D721Med (cell line): ENCODE measurements around the gene ZNF135.

Experiments used
- DNase-seq: peaks from one replicate; pipeline ENCODE4 v3.0.0; 2011; ENCODE audit warnings: low spot score; ENCODE audit not compliant: insufficient read length
- FAIRE-seq: peaks from 2 replicates; lab custom pipeline; 2011; peaks lifted over from hg19 to GRCh38; lab: Jason Lieb, UNC
- TF ChIP-seq, protein P1 (sequence below): IDR thresholded peaks from 2 replicates; pipeline ENCODE4 v1.5.1; 2012; ENCODE audit warnings: mild to moderate bottlenecking, control low read depth; ENCODE audit not compliant: insufficient read depth; ENCODE audit errors: missing control alignments

The ZNF135 gene

DNA sequence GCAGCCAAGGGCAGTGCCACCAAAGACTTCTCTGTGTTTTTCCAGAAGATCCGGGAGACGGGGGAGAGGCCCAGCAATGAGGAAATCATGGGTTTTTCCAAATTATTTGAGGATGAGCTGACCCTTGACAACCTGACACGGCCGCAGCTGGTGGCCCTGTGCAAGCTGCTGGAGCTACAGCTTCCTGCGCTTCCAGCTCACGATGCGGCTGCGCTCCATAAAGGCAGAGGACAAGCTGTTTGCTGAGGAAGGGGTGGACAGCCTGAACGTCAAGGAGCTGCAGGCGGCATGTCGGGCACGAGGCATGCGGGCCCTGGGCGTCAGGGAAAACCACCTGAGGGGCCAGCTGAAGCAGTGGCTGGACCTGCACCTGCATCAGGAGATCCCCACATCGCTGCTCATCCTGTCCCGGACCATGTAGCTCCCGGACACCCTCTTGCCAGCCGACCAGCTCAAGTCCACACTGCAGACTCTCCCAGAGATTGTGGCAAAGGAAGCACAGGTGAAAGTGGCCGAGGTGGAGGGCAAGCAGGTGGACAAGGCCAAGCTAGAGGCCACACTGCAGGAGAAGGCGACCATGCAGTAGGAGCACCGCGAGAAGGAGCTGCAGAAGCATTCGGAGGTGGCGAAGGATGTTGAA lies 13.6 kb upstream of the ZNF135 start:
- FAIRE-seq (no peak), DNase-seq (no peak)
- TF ChIP-seq, protein P1, sequence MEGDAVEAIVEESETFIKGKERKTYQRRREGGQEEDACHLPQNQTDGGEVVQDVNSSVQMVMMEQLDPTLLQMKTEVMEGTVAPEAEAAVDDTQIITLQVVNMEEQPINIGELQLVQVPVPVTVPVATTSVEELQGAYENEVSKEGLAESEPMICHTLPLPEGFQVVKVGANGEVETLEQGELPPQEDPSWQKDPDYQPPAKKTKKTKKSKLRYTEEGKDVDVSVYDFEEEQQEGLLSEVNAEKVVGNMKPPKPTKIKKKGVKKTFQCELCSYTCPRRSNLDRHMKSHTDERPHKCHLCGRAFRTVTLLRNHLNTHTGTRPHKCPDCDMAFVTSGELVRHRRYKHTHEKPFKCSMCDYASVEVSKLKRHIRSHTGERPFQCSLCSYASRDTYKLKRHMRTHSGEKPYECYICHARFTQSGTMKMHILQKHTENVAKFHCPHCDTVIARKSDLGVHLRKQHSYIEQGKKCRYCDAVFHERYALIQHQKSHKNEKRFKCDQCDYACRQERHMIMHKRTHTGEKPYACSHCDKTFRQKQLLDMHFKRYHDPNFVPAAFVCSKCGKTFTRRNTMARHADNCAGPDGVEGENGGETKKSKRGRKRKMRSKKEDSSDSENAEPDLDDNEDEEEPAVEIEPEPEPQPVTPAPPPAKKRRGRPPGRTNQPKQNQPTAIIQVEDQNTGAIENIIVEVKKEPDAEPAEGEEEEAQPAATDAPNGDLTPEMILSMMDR, result no peak

DNA sequence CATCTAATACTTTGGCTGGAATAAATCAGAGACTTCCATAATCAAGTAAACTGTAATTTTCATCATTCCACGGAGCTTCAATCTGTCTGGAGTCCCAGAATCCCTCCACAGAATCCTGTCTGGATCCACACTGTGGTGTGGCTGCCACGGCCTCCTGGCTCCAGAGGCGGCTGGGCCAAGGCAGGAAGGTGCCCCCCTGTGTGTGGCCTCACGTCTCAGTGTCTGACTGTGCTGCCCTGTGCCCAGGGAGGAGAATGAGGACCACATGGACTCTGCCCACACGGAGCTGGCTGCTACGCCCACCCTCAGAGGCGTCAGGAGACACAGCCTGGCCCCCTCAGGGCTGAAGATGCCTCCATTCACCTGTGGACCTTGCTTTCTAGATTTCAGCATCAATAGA lies 12.2 kb upstream of the ZNF135 start:
- TF ChIP-seq, protein P1, result no peak
- no peak for FAIRE-seq
- DNase-seq, result no peak

- no peak for DNase-seq
- no peak for FAIRE-seq
- TF ChIP-seq, protein P1, result no peak
These were observed 11.4 kb upstream of the ZNF135 start for GRCh38 chr19:58047672-58048071.

- DNase-seq (no peak), FAIRE-seq (no peak)
- TF ChIP-seq, protein P1, result no peak
These were observed 6.8 kb upstream of the ZNF135 start for GRCh38 chr19:58052256-58052655.

DNA sequence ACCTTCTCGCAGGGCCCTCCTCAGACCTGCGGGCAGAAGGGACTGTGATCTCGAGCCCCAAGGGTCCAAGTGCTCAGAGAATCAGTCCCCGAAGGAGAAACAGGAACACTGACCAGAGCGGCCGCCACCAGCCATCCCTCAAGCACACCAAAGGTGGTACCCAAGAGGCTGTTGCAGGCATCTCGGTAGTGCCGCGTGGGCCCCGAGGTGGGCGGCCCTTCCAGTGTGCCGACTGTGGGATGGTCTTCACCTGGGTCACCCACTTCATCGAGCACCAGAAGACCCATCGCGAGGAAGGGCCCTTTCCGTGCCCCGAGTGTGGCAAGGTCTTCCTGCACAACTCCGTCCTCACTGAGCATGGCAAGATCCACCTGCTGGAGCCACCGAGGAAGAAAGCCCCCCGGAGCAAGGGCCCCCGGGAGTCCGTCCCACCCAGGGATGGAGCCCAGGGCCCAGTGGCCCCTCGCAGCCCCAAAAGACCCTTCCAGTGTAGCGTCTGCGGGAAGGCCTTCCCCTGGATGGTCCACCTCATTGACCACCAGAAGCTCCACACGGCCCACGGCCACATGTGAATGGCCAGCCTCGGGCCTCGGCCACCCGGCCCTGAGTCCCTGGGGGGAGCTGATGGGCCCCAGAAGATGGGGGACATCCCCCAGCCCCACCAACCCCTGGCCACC lies 5.5 kb upstream of the ZNF135 start:
- no peak for DNase-seq
- no peak for FAIRE-seq
- TF ChIP-seq, protein P1, result no peak

- DNase-seq (no peak), FAIRE-seq (no peak)
- TF ChIP-seq, protein P1, result no peak
These were observed 3.9 kb upstream of the ZNF135 start for GRCh38 chr19:58054901-58055874.
